GM23338 (cell line): ENCODE results near the gene EXOC1L. TPM values are rescaled to one million over a fixed set of nuclear protein-coding genes. Genes with fewer than 3 reads are reported as not detected.
A peak's percentile ranks its signal among the peaks of the same experiment; 100 is the strongest.

Source experiments
- ATAC-seq: fragments of 200-7000 bp; cut with Tn5 transposase; 3 replicates; pipeline ENCODE4 v1.9.1; 2020
- DNase-seq: peaks from one replicate; pipeline ENCODE4 v3.0.0-alpha.2; 2015; ENCODE audit warnings: low spot score
- H2AFZ ChIP-seq: fragments of 200-600 bp; sonication (generic); 2 replicates; pipeline ENCODE4 v1.8.0; 2016; ENCODE audit warnings: antibody characterized with exemption, mild to moderate bottlenecking, moderate library complexity
- H3F3A ChIP-seq: fragments of 200-600 bp; sonication (generic); replicated peaks from 2 replicates; pipeline ENCODE4 v1.8.0; 2017; ENCODE audit warnings: antibody characterized with exemption, mixed run types, low read depth
- H3K27ac ChIP-seq: fragments of 200-600 bp; sonication (generic); 2 replicates; pipeline ENCODE4 v1.6.1; 2016; ENCODE audit warnings: low read depth
- H3K27me3 ChIP-seq: fragments of 200-600 bp; sonication (generic); 2 replicates; pipeline ENCODE4 v1.8.0; 2016; ENCODE audit warnings: mild to moderate bottlenecking, mixed run types, moderate library complexity; ENCODE audit not compliant: insufficient read depth
- H3K36me3 ChIP-seq: fragments of 200-600 bp; sonication (generic); 2 replicates; pipeline ENCODE4 v1.8.0; 2016; ENCODE audit warnings: mild to moderate bottlenecking; ENCODE audit not compliant: insufficient read depth
- H3K4me1 ChIP-seq: fragments of 200-600 bp; sonication (generic); 2 replicates; pipeline ENCODE4 v1.8.0; 2016; ENCODE audit warnings: mild to moderate bottlenecking, moderate library complexity; ENCODE audit not compliant: insufficient read depth
- H3K4me2 ChIP-seq: fragments of 200-600 bp; sonication (generic); 2 replicates; pipeline ENCODE4 v1.7.1; 2017; ENCODE audit warnings: mixed run types
- H3K4me3 ChIP-seq: fragments of 200-600 bp; sonication (generic); 2 replicates; pipeline ENCODE4 v1.6.1; 2016; ENCODE audit warnings: mixed run types
- H3K79me2 ChIP-seq: fragments of 200-600 bp; sonication (generic); replicated peaks from 2 replicates; pipeline ENCODE4 v1.8.0; 2017; ENCODE audit warnings: mild to moderate bottlenecking; ENCODE audit not compliant: insufficient read depth
- H3K9me2 ChIP-seq: fragments of 200-600 bp; sonication (generic); 2 replicates; pipeline ENCODE4 v1.8.0; 2017; ENCODE audit not compliant: insufficient read depth
- H4K20me1 ChIP-seq: fragments of 200-600 bp; sonication (generic); replicated peaks from 2 replicates; pipeline ENCODE4 v1.8.0; 2017; ENCODE audit warnings: mild to moderate bottlenecking; ENCODE audit not compliant: insufficient read depth
- H3K27ac Mint-ChIP-seq: 2 replicates; pipeline ENCODE4 v1.8.0; 2020; ENCODE audit warnings: inconsistent platforms, mild to moderate bottlenecking, moderate library complexity, mixed read lengths
- H3K27me3 Mint-ChIP-seq: 3 replicates; pipeline ENCODE4 v1.8.0; 2022; ENCODE audit warnings: low read depth, mild to moderate bottlenecking, moderate library complexity, mixed read lengths, inconsistent platforms; ENCODE audit not compliant: insufficient read depth, poor library complexity
- H3K36me3 Mint-ChIP-seq: 3 replicates; pipeline ENCODE4 v1.8.0; 2021; ENCODE audit warnings: low read depth, mild to moderate bottlenecking, inconsistent platforms, moderate library complexity, mixed read lengths
- H3K4me1 Mint-ChIP-seq: 3 replicates; pipeline ENCODE4 v1.8.0; 2020; ENCODE audit warnings: mild to moderate bottlenecking, inconsistent platforms, mixed read lengths
- H3K4me3 Mint-ChIP-seq: 3 replicates; pipeline ENCODE4 v1.8.0; 2021; ENCODE audit warnings: moderate library complexity, mild to moderate bottlenecking, inconsistent platforms, mixed read lengths
- H3K9me3 Mint-ChIP-seq: 3 replicates; pipeline ENCODE4 v1.8.0; 2020; ENCODE audit warnings: moderate library complexity, mild to moderate bottlenecking, inconsistent platforms, mixed read lengths
- CREB1 ChIP-seq: fragments of 250-450 bp; sonication (Bioruptor Pico); IDR thresholded peaks from 2 replicates; pipeline ENCODE4 v1.5.0; 2020; ENCODE audit warnings: low read depth, mild to moderate bottlenecking, moderate library complexity
- EZH2 ChIP-seq: fragments of 200-600 bp; sonication (generic); IDR thresholded peaks from one replicate; pipeline ENCODE4 v1.8.0; 2017; ENCODE audit warnings: antibody characterized with exemption, mild to moderate bottlenecking, low read depth; ENCODE audit not compliant: unreplicated experiment
- EZH2phosphoT487 ChIP-seq: fragments of 200-600 bp; sonication (generic); IDR thresholded peaks from one replicate; pipeline ENCODE4 v1.8.1; 2018; ENCODE audit warnings: antibody characterized with exemption; ENCODE audit not compliant: unreplicated experiment
- JUNB ChIP-seq: IDR thresholded peaks from one replicate; pipeline ENCODE4 v1.6.1; 2016; ENCODE audit warnings: antibody characterized with exemption; ENCODE audit not compliant: unreplicated experiment
- NANOG ChIP-seq: IDR thresholded peaks from 2 replicates; pipeline ENCODE4 v1.6.1; 2016; ENCODE audit warnings: antibody characterized with exemption, borderline replicate concordance
- POLR2AphosphoS5 ChIP-seq: IDR thresholded peaks from 2 replicates; pipeline ENCODE4 v1.6.1; 2016; ENCODE audit warnings: antibody characterized with exemption, low read depth
- STAT1 ChIP-seq: IDR thresholded peaks from one replicate; pipeline ENCODE4 v1.6.1; 2016; ENCODE audit warnings: antibody characterized with exemption; ENCODE audit not compliant: unreplicated experiment
- ZNF114 ChIP-seq: fragments of 250-450 bp; sonication (Bioruptor Pico); IDR thresholded peaks from 2 replicates; pipeline ENCODE4 v1.5.0; 2020; ENCODE audit warnings: mild to moderate bottlenecking, moderate library complexity
- ZNF331 ChIP-seq: fragments of 250-450 bp; sonication (Bioruptor Pico); IDR thresholded peaks from 2 replicates; pipeline ENCODE4 v1.5.0; 2020; ENCODE audit warnings: low read depth, mild to moderate bottlenecking, moderate library complexity
- polyA plus RNA-seq: library from polyadenylated mRNA; unstranded; fragments of >200 nt; fragmentation: Nextera tagmentation; extraction: Ambion mirVana; gene quantifications from 2 replicates; pipeline ENCODE4 v1.2.1, GENCODE V29; 2016
- total RNA-seq: library from RNA; depleted of rRNA; stranded (reverse); fragments of >200 nt; shearing (Covaris generic); gene quantifications from 2 replicates; pipeline ENCODE4 v1.2.3, GENCODE V29; 2014
- TF ChIP-seq, protein P1 (sequence below), 2 experiments: fragments of 200-600 bp in 1 of 2; sonication (generic) in 1 of 2; conservative IDR thresholded peaks; 2 replicates each; pipeline versions ENCODE4 v1.5.1 to v1.6.1; 2016 to 2017; ENCODE audit warnings: antibody characterized with exemption in 2 of 2, low read depth in 2 of 2, mild to moderate bottlenecking in 2 of 2, moderate library complexity in 1 of 2
- TF ChIP-seq, protein P2 (sequence below): IDR thresholded peaks from 2 replicates; pipeline ENCODE4 v1.6.1; 2016; ENCODE audit warnings: antibody characterized with exemption
- TF ChIP-seq, protein P3 (sequence below): fragments of 250-450 bp; sonication (Bioruptor Pico); IDR thresholded peaks from 2 replicates; pipeline ENCODE4 v1.5.0; 2020; ENCODE audit warnings: mild to moderate bottlenecking, moderate library complexity
- TF ChIP-seq, protein P4 (sequence below): IDR thresholded peaks from one replicate; pipeline ENCODE4 v1.6.1; 2018; ENCODE audit warnings: antibody characterized with exemption; ENCODE audit not compliant: unreplicated experiment

EXOC1L gene
- total and polyA plus RNA-seq, 2 experiments from 2014 or later: not detected

DNA sequence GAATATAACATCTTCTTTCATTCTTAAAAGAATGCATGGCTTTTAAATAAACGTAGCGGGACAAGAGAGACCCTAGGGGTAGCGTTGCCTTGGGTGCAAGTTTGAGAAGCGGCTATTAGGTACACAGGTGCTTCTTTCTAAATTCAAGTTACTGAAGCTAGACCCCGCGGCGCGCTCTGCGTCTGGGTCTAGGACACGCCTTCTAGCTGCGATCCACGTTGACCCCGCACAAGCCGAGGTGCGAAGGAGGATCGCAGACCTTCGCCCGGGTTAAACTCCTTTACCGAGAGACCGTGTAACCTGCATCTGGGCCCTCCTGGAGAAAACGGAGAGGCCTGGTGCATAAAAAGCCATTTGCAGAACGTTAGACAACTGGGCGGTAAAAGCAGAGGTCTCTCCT is 25.5 kb upstream of the EXOC1L start:
- Histone ChIP-seq H3K27ac (no peak overlapping the region), H4K20me1 (no peaks in the 10 kb centered on the region), H3K36me3 (no peaks in the 10 kb centered on the region), H3K79me2 (no peaks in the 10 kb centered on the region), H3K4me2 (peak overlapping the region; percentile 93), H3K4me3 (peak overlapping the region; percentile 67), H3K27me3 (peaks cover 48% of the 10 kb centered on the region), H3K4me1 (peaks cover 6% of the 10 kb centered on the region; the same call in 1 of the 2 replicates), H2AFZ (peak overlapping the region; percentile 97), H3K9me2 (no peaks in the 10 kb centered on the region), H3F3A (no peaks in the 10 kb centered on the region)
- ATAC-seq: peak; percentile 80
- Mint-ChIP-seq H3K9me3 (no peaks in the 10 kb centered on the region), H3K27ac (no peak overlapping the region), H3K4me1 (peaks cover 5% of the 10 kb centered on the region; the same call in 2 of the 3 replicates), H3K36me3 (no peaks in the 10 kb centered on the region), H3K27me3 (peaks cover 8% of the 10 kb centered on the region), H3K4me3 (peak overlapping the region; percentile 54; the same call in 2 of the 3 replicates)
- no peak for TF ChIP-seq STAT1
- TF ChIP-seq, protein P1, sequence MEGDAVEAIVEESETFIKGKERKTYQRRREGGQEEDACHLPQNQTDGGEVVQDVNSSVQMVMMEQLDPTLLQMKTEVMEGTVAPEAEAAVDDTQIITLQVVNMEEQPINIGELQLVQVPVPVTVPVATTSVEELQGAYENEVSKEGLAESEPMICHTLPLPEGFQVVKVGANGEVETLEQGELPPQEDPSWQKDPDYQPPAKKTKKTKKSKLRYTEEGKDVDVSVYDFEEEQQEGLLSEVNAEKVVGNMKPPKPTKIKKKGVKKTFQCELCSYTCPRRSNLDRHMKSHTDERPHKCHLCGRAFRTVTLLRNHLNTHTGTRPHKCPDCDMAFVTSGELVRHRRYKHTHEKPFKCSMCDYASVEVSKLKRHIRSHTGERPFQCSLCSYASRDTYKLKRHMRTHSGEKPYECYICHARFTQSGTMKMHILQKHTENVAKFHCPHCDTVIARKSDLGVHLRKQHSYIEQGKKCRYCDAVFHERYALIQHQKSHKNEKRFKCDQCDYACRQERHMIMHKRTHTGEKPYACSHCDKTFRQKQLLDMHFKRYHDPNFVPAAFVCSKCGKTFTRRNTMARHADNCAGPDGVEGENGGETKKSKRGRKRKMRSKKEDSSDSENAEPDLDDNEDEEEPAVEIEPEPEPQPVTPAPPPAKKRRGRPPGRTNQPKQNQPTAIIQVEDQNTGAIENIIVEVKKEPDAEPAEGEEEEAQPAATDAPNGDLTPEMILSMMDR (conservative IDR thresholded peaks at IDR 0.05; ENCODE audit: low read depth in 2 of 2): no peak
- no peak for TF ChIP-seq JUNB
- TF ChIP-seq, protein P2, sequence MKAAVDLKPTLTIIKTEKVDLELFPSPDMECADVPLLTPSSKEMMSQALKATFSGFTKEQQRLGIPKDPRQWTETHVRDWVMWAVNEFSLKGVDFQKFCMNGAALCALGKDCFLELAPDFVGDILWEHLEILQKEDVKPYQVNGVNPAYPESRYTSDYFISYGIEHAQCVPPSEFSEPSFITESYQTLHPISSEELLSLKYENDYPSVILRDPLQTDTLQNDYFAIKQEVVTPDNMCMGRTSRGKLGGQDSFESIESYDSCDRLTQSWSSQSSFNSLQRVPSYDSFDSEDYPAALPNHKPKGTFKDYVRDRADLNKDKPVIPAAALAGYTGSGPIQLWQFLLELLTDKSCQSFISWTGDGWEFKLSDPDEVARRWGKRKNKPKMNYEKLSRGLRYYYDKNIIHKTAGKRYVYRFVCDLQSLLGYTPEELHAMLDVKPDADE: no peak
- no peak for TF ChIP-seq EZH2phosphoT487
- TF ChIP-seq, protein P3, sequence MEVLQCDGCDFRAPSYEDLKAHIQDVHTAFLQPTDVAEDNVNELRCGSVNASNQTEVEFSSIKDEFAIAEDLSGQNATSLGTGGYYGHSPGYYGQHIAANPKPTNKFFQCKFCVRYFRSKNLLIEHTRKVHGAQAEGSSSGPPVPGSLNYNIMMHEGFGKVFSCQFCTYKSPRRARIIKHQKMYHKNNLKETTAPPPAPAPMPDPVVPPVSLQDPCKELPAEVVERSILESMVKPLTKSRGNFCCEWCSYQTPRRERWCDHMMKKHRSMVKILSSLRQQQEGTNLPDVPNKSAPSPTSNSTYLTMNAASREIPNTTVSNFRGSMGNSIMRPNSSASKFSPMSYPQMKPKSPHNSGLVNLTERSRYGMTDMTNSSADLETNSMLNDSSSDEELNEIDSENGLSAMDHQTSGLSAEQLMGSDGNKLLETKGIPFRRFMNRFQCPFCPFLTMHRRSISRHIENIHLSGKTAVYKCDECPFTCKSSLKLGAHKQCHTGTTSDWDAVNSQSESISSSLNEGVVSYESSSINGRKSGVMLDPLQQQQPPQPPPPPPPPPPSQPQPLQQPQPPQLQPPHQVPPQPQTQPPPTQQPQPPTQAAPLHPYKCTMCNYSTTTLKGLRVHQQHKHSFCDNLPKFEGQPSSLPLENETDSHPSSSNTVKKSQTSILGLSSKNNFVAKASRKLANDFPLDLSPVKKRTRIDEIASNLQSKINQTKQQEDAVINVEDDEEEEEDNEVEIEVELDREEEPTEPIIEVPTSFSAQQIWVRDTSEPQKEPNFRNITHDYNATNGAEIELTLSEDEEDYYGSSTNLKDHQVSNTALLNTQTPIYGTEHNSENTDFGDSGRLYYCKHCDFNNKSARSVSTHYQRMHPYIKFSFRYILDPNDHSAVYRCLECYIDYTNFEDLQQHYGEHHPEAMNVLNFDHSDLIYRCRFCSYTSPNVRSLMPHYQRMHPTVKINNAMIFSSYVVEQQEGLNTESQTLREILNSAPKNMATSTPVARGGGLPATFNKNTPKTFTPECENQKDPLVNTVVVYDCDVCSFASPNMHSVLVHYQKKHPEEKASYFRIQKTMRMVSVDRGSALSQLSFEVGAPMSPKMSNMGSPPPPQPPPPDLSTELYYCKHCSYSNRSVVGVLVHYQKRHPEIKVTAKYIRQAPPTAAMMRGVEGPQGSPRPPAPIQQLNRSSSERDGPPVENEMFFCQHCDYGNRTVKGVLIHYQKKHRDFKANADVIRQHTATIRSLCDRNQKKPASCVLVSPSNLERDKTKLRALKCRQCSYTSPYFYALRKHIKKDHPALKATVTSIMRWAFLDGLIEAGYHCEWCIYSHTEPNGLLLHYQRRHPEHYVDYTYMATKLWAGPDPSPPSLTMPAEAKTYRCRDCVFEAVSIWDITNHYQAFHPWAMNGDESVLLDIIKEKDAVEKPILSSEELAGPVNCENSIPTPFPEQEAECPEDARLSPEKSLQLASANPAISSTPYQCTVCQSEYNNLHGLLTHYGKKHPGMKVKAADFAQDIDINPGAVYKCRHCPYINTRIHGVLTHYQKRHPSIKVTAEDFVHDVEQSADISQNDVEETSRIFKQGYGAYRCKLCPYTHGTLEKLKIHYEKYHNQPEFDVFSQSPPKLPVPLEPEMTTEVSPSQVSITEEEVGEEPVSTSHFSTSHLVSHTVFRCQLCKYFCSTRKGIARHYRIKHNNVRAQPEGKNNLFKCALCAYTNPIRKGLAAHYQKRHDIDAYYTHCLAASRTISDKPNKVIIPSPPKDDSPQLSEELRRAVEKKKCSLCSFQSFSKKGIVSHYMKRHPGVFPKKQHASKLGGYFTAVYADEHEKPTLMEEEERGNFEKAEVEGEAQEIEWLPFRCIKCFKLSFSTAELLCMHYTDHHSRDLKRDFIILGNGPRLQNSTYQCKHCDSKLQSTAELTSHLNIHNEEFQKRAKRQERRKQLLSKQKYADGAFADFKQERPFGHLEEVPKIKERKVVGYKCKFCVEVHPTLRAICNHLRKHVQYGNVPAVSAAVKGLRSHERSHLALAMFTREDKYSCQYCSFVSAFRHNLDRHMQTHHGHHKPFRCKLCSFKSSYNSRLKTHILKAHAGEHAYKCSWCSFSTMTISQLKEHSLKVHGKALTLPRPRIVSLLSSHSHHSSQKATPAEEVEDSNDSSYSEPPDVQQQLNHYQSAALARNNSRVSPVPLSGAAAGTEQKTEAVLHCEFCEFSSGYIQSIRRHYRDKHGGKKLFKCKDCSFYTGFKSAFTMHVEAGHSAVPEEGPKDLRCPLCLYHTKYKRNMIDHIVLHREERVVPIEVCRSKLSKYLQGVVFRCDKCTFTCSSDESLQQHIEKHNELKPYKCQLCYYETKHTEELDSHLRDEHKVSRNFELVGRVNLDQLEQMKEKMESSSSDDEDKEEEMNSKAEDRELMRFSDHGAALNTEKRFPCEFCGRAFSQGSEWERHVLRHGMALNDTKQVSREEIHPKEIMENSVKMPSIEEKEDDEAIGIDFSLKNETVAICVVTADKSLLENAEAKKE: no peak
- TF ChIP-seq ZNF331 (CRISPR knock-in tag): no peak
- TF ChIP-seq POLR2AphosphoS5: no peak
- TF ChIP-seq, protein P4, sequence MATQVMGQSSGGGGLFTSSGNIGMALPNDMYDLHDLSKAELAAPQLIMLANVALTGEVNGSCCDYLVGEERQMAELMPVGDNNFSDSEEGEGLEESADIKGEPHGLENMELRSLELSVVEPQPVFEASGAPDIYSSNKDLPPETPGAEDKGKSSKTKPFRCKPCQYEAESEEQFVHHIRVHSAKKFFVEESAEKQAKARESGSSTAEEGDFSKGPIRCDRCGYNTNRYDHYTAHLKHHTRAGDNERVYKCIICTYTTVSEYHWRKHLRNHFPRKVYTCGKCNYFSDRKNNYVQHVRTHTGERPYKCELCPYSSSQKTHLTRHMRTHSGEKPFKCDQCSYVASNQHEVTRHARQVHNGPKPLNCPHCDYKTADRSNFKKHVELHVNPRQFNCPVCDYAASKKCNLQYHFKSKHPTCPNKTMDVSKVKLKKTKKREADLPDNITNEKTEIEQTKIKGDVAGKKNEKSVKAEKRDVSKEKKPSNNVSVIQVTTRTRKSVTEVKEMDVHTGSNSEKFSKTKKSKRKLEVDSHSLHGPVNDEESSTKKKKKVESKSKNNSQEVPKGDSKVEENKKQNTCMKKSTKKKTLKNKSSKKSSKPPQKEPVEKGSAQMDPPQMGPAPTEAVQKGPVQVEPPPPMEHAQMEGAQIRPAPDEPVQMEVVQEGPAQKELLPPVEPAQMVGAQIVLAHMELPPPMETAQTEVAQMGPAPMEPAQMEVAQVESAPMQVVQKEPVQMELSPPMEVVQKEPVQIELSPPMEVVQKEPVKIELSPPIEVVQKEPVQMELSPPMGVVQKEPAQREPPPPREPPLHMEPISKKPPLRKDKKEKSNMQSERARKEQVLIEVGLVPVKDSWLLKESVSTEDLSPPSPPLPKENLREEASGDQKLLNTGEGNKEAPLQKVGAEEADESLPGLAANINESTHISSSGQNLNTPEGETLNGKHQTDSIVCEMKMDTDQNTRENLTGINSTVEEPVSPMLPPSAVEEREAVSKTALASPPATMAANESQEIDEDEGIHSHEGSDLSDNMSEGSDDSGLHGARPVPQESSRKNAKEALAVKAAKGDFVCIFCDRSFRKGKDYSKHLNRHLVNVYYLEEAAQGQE: no peak
- no peak for TF ChIP-seq CREB1
- TF ChIP-seq ZNF114: no peak
- TF ChIP-seq EZH2: no peak
- TF ChIP-seq NANOG: no peak
- peak; percentile 68 for DNase-seq
